Common myeloid progenitor, CD34-positive (primary cell): Measurements from ENCODE around the gene ACTG1.
A peak's percentile ranks its signal among the peaks of the same experiment; 100 is the strongest.

ENCODE experiments used
- CTCF ChIA-PET: fragments of 350-600 bp; sonication (Branson Sonifier 250); formaldehyde crosslinking; loops from one replicate; lab custom pipeline; 2021; ENCODE audit warnings: antibody characterized with exemption; lab: Charles Lee
- POLR2A ChIA-PET: fragments of 350-600 bp; sonication (Branson Sonifier 250); formaldehyde crosslinking; loops from one replicate; lab custom pipeline; 2021; ENCODE audit warnings: antibody characterized with exemption; lab: Charles Lee
- DNase-seq, 3 donors: peaks; one replicate each; pipeline versions ENCODE4 v3.0.0 to v3.0.0-alpha.2; 2013
- H3K27ac ChIP-seq, 2 experiments: 1 replicate in 1 of 2; 2 replicates in 1 of 2; pipeline ENCODE4 v1.7.0; 2013; ENCODE audit warnings: inconsistent platforms in 2 of 2, low read length in 2 of 2, mild to moderate bottlenecking in 2 of 2, low read depth in 1 of 2, moderate library complexity in 1 of 2; ENCODE audit not compliant: severe bottlenecking in 2 of 2, insufficient read depth in 1 of 2, poor library complexity in 1 of 2
- H3K27me3 ChIP-seq, 5 experiments: replicated peaks in 2 of 5; 1 replicate in 3 of 5; 2 replicates in 2 of 5; pipeline versions ENCODE4 v1.6.1 to v1.7.0; 2013; ENCODE audit warnings: low read length in 4 of 5, mild to moderate bottlenecking in 2 of 5, moderate library complexity in 2 of 5, inconsistent platforms in 1 of 5; ENCODE audit not compliant: insufficient read depth in 5 of 5, control insufficient read depth in 4 of 5
- H3K36me3 ChIP-seq, 4 experiments: 1 replicate in 2 of 4; 2 replicates in 2 of 4; pipeline versions ENCODE4 v1.6.1 to v1.7.0; 2013; ENCODE audit warnings: low read length in 3 of 4, control low read depth in 1 of 4, mild to moderate bottlenecking in 1 of 4; ENCODE audit not compliant: control insufficient read depth in 4 of 4, insufficient read depth in 4 of 4
- H3K4me1 ChIP-seq, 4 experiments: 1 replicate in 3 of 4; 2 replicates in 1 of 4; pipeline versions ENCODE4 v1.6.1 to v1.7.1; 2013; ENCODE audit warnings: low read length in 3 of 4, mild to moderate bottlenecking in 3 of 4, control low read depth in 1 of 4, inconsistent platforms in 1 of 4, moderate library complexity in 1 of 4; ENCODE audit not compliant: control insufficient read depth in 4 of 4, insufficient read depth in 4 of 4; ENCODE audit errors: control extremely low read depth in 1 of 4
- H3K4me3 ChIP-seq, 7 experiments: 1 replicate in 4 of 7; 2 replicates in 3 of 7; pipeline versions ENCODE4 v1.5.1 to v1.7.0; 2013; ENCODE audit warnings: mild to moderate bottlenecking in 7 of 7, low read length in 6 of 7, moderate library complexity in 6 of 7, inconsistent platforms in 2 of 7, low read depth in 2 of 7, control low read depth in 1 of 7; ENCODE audit not compliant: insufficient read depth in 4 of 7, control insufficient read depth in 1 of 7; ENCODE audit errors: extremely low read depth in 1 of 7
- H3K9me3 ChIP-seq, 5 experiments: 1 replicate in 4 of 5; 2 replicates in 1 of 5; pipeline versions ENCODE4 v1.6.1 to v1.7.1; 2013; ENCODE audit warnings: low read length in 4 of 5, mild to moderate bottlenecking in 2 of 5, inconsistent platforms in 1 of 5, low read depth in 1 of 5, moderate library complexity in 1 of 5; ENCODE audit not compliant: control insufficient read depth in 4 of 5, insufficient read depth in 2 of 5; ENCODE audit errors: control extremely low read depth in 1 of 5
- WGBS: methylation state at CpG from one replicate; pipeline ENCODE4 v1.1.5; 2013; ENCODE audit not compliant: insufficient coverage; 5-methylcytosine and 5-hydroxymethylcytosine counted together

Gene ACTG1

DNA sequence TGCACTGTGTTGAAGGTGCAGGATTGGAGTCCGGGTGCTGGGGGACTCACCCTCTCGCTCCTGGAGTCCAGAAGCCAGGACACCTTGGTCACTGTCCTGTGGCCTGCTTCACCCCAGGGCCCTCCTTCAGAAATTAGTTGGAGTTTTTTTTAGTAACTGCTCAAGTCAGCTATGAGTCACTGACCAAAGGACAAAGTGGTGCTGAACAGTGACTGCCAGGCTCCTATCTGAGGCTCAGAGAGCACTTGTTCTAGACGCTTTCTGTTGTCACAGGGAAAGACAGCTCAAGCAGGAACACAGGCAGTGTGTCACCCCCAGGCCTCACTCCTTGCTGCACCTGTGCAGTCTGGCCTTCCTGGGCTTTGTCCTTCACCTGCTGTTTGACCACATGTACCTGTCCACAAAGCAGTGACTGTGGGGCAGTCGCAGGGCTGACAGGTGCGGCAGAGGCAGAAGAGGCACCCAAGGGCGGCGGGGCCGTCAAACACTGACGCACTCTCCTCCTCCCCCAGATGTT lies 43.6 kb upstream of the ACTG1 start:
- Histone ChIP-seq H3K27ac (no peak overlapping the region), H3K4me3 (no peak overlapping the region), H3K36me3 (peaks cover 2 to 38% (median 29%) of the 10 kb centered on the region in 4 experiments), H3K4me1 (peaks cover 2 to 32% (median 28%) of the 10 kb centered on the region in 4 experiments), H3K27me3 (no peaks in the 10 kb centered on the region), H3K9me3 (no peaks in the 10 kb centered on the region)
- no peak for DNase-seq
- POLR2A ChIA-PET, result interaction anchor here (0.6 kb wide), 1 partner anchor 191 kb away, joined by 4 read pairs; no protein-coding TSS in a partner anchor
- CTCF ChIA-PET, result interaction anchor here (1.2 to 1.4 kb wide), 2 partner anchors 45 to 161 kb away, joined by 4 to 5 read pairs; partner anchors contain the start of gene BAHCC1
- WGBS, result 100% methylated on average over 6 of the region's 9 CpGs

GRCh38 chr17:81553616-81554181 lies 41.1 kb upstream of the ACTG1 start:
- H3K27me3 ChIP-seq, result no peaks in the 10 kb centered on the region
- H3K9me3 ChIP-seq, result no peaks in the 10 kb centered on the region
- ChIA-PET CTCF (no interaction called here), POLR2A (interaction anchor here (3.0 kb wide), 1 partner anchor 13 kb away, joined by 18 read pairs; no protein-coding TSS in a partner anchor)
- peak overlapping the region in 6 of 7 experiments; percentile 70 to 92 (median 88) for H3K4me3 ChIP-seq
- 13% methylated on average over 21 of the region's 24 CpGs for WGBS
- peaks cover 8 to 50% (median 33%) of the 10 kb centered on the region in 4 experiments for H3K36me3 ChIP-seq
- DNase-seq, result peak in 1 of 3 donors; percentile 42
- H3K27ac ChIP-seq, result peak overlapping the region in 1 of 2 experiments; percentile 63
- peaks cover 0 to 32% (median 29%) of the 10 kb centered on the region in 4 experiments for H3K4me1 ChIP-seq

- POLR2A ChIA-PET, result interaction anchor here (3.0 kb wide), 1 partner anchor 13 kb away, joined by 18 read pairs; no protein-coding TSS in a partner anchor
- Histone ChIP-seq H3K9me3 (no peaks in the 10 kb centered on the region), H3K4me1 (peaks cover 0 to 32% (median 29%) of the 10 kb centered on the region in 4 experiments), H3K36me3 (peaks cover 7 to 46% (median 30%) of the 10 kb centered on the region in 4 experiments), H3K4me3 (peak overlapping the region; percentile 69 to 92 (median 87)), H3K27ac (peak overlapping the region in 1 of 2 experiments; percentile 68), H3K27me3 (no peaks in the 10 kb centered on the region)
- peak; percentile 81 to 92 (median 90) for DNase-seq
- CTCF ChIA-PET, result interaction anchor here (1.1 to 1.2 kb wide), 2 partner anchors 10 to 11 kb away, joined by 3 to 9 read pairs; no protein-coding TSS in a partner anchor
- WGBS, result 0% methylated on average over 17 of the region's 19 CpGs
Measured at GRCh38 chr17:81553018-81553615, 40.5 kb upstream of the ACTG1 start.

- CTCF ChIA-PET, result interaction anchor here (1.1 to 1.2 kb wide), 2 partner anchors 9 to 12 kb away, joined by 3 to 9 read pairs; no protein-coding TSS in a partner anchor
- H3K27me3 ChIP-seq, result no peaks in the 10 kb centered on the region
- POLR2A ChIA-PET, result interaction anchor here (0.6 to 3.0 kb wide), 2 partner anchors 8 to 14 kb away, joined by 3 to 18 read pairs; no protein-coding TSS in a partner anchor
- H3K4me1 ChIP-seq, result peaks cover 0 to 32% (median 29%) of the 10 kb centered on the region in 4 experiments
- DNase-seq, result peak; percentile 76 to 87 (median 86)
- H3K4me3 ChIP-seq, result peak within 1 kb of the TSS; percentile 69 to 92 (median 87)
- no peaks in the 10 kb centered on the region for H3K9me3 ChIP-seq
- 0% methylated on average over 85 of the region's 85 CpGs for WGBS
- H3K36me3 ChIP-seq, result peaks cover 6 to 46% (median 31%) of the 10 kb centered on the region in 4 experiments
- H3K27ac ChIP-seq, result peak within 1 kb of the TSS; percentile 7 to 68
Measured at GRCh38 chr17:81552244-81553017, 39.8 kb upstream of the ACTG1 start, which contains the start of gene FAAP100. FAAP100 (minus strand) TSS chr17:81552353; CDS start chr17:81552330, 23 bp downstream.

DNA sequence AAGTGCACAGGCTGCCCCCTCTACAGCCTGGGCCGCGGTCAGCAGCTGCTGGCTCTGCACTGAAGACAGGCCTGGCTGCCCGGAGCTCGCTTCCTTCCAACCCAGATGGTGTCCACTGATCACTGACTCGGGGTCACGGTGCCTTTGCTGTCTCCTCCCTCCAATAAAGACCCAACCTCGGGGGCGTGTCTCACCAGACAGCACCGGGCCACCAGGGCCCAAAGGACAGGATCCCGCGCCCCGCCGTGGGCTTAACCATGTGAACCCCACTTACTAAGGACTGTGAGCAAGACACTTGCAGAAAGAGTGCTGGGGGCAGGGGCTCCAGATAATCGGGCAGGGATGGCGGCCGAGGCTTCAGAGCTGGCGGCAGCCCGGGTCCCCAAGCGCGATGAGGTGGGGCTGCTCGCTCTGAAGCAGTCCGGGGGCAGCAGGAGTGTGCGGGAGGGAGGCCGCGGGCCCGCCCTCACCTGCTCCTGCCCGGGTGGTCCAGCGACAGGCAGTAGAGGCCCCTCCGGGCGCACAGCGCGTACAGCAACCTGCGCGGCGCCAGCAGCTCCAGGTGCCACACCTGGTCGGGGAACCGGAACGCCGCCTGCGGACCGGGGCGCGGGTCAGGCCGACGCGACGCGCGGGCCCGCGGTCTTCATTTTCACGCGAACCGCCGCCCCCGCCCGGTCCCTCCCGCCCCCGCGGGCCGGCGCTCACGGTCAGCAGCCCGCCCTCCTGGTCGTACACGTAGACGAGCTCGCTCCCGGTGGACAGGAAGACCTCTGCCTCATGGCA lies 39.1 kb upstream of the ACTG1 start:
- peak overlapping the region; percentile 69 to 92 (median 87) for H3K4me3 ChIP-seq
- CTCF ChIA-PET, result interaction anchor here (1.1 to 1.2 kb wide), 2 partner anchors 8 to 12 kb away, joined by 3 to 9 read pairs; no protein-coding TSS in a partner anchor
- H3K27me3 ChIP-seq, result no peaks in the 10 kb centered on the region
- no peaks in the 10 kb centered on the region for H3K9me3 ChIP-seq
- peak overlapping the region; percentile 7 to 68 for H3K27ac ChIP-seq
- POLR2A ChIA-PET, result interaction anchor here (0.6 to 3.0 kb wide), 2 partner anchors 9 to 15 kb away, joined by 3 to 18 read pairs; no protein-coding TSS in a partner anchor
- DNase-seq, result peak in 1 of 3 donors; percentile 20
- under 1% methylated on average over 58 of the region's 69 CpGs for WGBS
- peaks cover 0 to 32% (median 29%) of the 10 kb centered on the region in 4 experiments for H3K4me1 ChIP-seq
- H3K36me3 ChIP-seq, result peaks cover 6 to 46% (median 32%) of the 10 kb centered on the region in 4 experiments
